Measurements from ENCODE around the gene DBP.
A peak's percentile ranks its signal among the peaks of the same experiment; 100 is the strongest.
"Not testable (repeated sequence)": the region's sequence is repeated elsewhere in the genome, so short reads cannot be mapped to it uniquely, and the experiment has no call there.

The DBP gene

GRCh38 chr19:48660852-48661710, 23.9 kb upstream of the DBP start:
- Histone ChIP-seq H3K79me1 (ENCODE audit: low read length) (no peaks in the 10 kb centered on the region), H3K4ac (ENCODE audit: low read depth, low read length) (no peak overlapping the region), H3K14ac (ENCODE audit: low read length) (no peak overlapping the region), H3K4me1 (ENCODE audit: control insufficient read depth in 1 of 2, insufficient read depth in 2 of 2, low read length in 2 of 2) (no peaks in the 10 kb centered on the region), H4K8ac (ENCODE audit: low read depth, low read length) (no peak overlapping the region), H2AFZ (ENCODE audit: insufficient read depth, low read length, poor library complexity) (no peak overlapping the region), H4K12ac (ENCODE audit: low read depth, low read length) (no peak overlapping the region), H3K79me2 (ENCODE audit: control insufficient read depth, insufficient read depth, low read length, poor library complexity) (no peaks in the 10 kb centered on the region), H4K91ac (ENCODE audit: low read depth, low read length) (no peak overlapping the region), H3K18ac (ENCODE audit: low read length) (no peak overlapping the region), H3K4me3 (ENCODE audit: low read depth, low read length) (no peak overlapping the region), H3K27me3 (ENCODE audit: insufficient read depth, low read length) (no peaks in the 10 kb centered on the region), H2BK5ac (ENCODE audit: low read depth, low read length, poor library complexity) (no peak overlapping the region), H2BK120ac (ENCODE audit: insufficient read depth, low read length, poor library complexity) (no peak overlapping the region), H3K9me3 (ENCODE audit: insufficient read depth, low read depth, low read length) (no peaks in the 10 kb centered on the region), H3K9ac (ENCODE audit: low read length) (no peak overlapping the region), H2AK5ac (ENCODE audit: low read length) (no peak overlapping the region), H3K27ac (ENCODE audit: low read depth, low read length) (no peak overlapping the region), H3K4me2 (ENCODE audit: low read length) (no peak overlapping the region), H2BK12ac (ENCODE audit: low read length) (no peak overlapping the region), H3K23ac (ENCODE audit: low read length) (no peak overlapping the region), H3K36me3 (ENCODE audit: control insufficient read depth in 1 of 2, insufficient read depth in 2 of 2, low read length in 2 of 2) (no peaks in the 10 kb centered on the region)
- no CpG with 5 or more reads among the region's 35 CpGs for WGBS (ENCODE audit: extremely low coverage, insufficient coverage, insufficient read length)
- DNase-seq = peak; percentile 63 to 78

GRCh38 chr19:48659768-48660167, 22.6 kb upstream of the DBP start:
- no peak overlapping the region for H4K91ac ChIP-seq (ENCODE audit: low read depth, low read length)
- H2BK5ac ChIP-seq (ENCODE audit: low read depth, low read length, poor library complexity) = no peak overlapping the region
- no peak overlapping the region for H3K4me2 ChIP-seq (ENCODE audit: low read length)
- no peak overlapping the region for H3K4ac ChIP-seq (ENCODE audit: low read depth, low read length)
- H3K4me1 ChIP-seq (ENCODE audit: control insufficient read depth in 1 of 2, insufficient read depth in 2 of 2, low read length in 2 of 2) = no peaks in the 10 kb centered on the region
- H3K79me1 ChIP-seq (ENCODE audit: low read length) = no peaks in the 10 kb centered on the region
- no peaks in the 10 kb centered on the region for H3K27me3 ChIP-seq (ENCODE audit: insufficient read depth, low read length)
- H2BK12ac ChIP-seq (ENCODE audit: low read length) = no peak overlapping the region
- no peak overlapping the region for H3K27ac ChIP-seq (ENCODE audit: low read depth, low read length)
- no peak overlapping the region for H3K14ac ChIP-seq (ENCODE audit: low read length)
- H4K8ac ChIP-seq (ENCODE audit: low read depth, low read length) = no peak overlapping the region
- no peak overlapping the region for H3K18ac ChIP-seq (ENCODE audit: low read length)
- H3K4me3 ChIP-seq (ENCODE audit: low read depth, low read length) = no peak overlapping the region
- H2AFZ ChIP-seq (ENCODE audit: insufficient read depth, low read length, poor library complexity) = no peak overlapping the region
- no peak overlapping the region for H4K12ac ChIP-seq (ENCODE audit: low read depth, low read length)
- no peaks in the 10 kb centered on the region for H3K79me2 ChIP-seq (ENCODE audit: control insufficient read depth, insufficient read depth, low read length, poor library complexity)
- WGBS (ENCODE audit: extremely low coverage, insufficient coverage, insufficient read length) = no CpG with 5 or more reads among the region's 5 CpGs
- H3K9ac ChIP-seq (ENCODE audit: low read length) = no peak overlapping the region
- H3K9me3 ChIP-seq (ENCODE audit: insufficient read depth, low read depth, low read length) = no peaks in the 10 kb centered on the region
- H3K36me3 ChIP-seq (ENCODE audit: control insufficient read depth in 1 of 2, insufficient read depth in 2 of 2, low read length in 2 of 2) = no peaks in the 10 kb centered on the region
- H3K23ac ChIP-seq (ENCODE audit: low read length) = no peak overlapping the region
- peak in 1 of 2 donors; percentile 19 for DNase-seq
- no peak overlapping the region for H2AK5ac ChIP-seq (ENCODE audit: low read length)
- no peak overlapping the region for H2BK120ac ChIP-seq (ENCODE audit: insufficient read depth, low read length, poor library complexity)

GRCh38 chr19:48658483-48658882, 21.3 kb upstream of the DBP start:
- Histone ChIP-seq H3K4me2 (ENCODE audit: low read length) (no peak overlapping the region), H2AK5ac (ENCODE audit: low read length) (no peak overlapping the region), H3K27me3 (ENCODE audit: insufficient read depth, low read length) (no peaks in the 10 kb centered on the region), H4K91ac (ENCODE audit: low read depth, low read length) (no peak overlapping the region), H3K9me3 (ENCODE audit: insufficient read depth, low read depth, low read length) (no peaks in the 10 kb centered on the region), H4K12ac (ENCODE audit: low read depth, low read length) (no peak overlapping the region), H2BK5ac (ENCODE audit: low read depth, low read length, poor library complexity) (no peak overlapping the region), H3K4me3 (ENCODE audit: low read depth, low read length) (no peak overlapping the region), H3K18ac (ENCODE audit: low read length) (no peak overlapping the region), H3K4ac (ENCODE audit: low read depth, low read length) (no peak overlapping the region), H3K9ac (ENCODE audit: low read length) (no peak overlapping the region), H3K79me2 (ENCODE audit: control insufficient read depth, insufficient read depth, low read length, poor library complexity) (no peaks in the 10 kb centered on the region), H3K4me1 (ENCODE audit: control insufficient read depth in 1 of 2, insufficient read depth in 2 of 2, low read length in 2 of 2) (no peaks in the 10 kb centered on the region), H3K79me1 (ENCODE audit: low read length) (no peaks in the 10 kb centered on the region), H2BK120ac (ENCODE audit: insufficient read depth, low read length, poor library complexity) (no peak overlapping the region), H2BK12ac (ENCODE audit: low read length) (no peak overlapping the region), H3K14ac (ENCODE audit: low read length) (no peak overlapping the region), H4K8ac (ENCODE audit: low read depth, low read length) (no peak overlapping the region), H3K23ac (ENCODE audit: low read length) (no peak overlapping the region), H3K27ac (ENCODE audit: low read depth, low read length) (no peak overlapping the region), H3K36me3 (ENCODE audit: control insufficient read depth in 1 of 2, insufficient read depth in 2 of 2, low read length in 2 of 2) (no peaks in the 10 kb centered on the region), H2AFZ (ENCODE audit: insufficient read depth, low read length, poor library complexity) (no peak overlapping the region)
- no peak for DNase-seq
- WGBS (ENCODE audit: extremely low coverage, insufficient coverage, insufficient read length) = no CpG with 5 or more reads among the region's 6 CpGs

- not testable (repeated sequence) for H3K79me1 ChIP-seq (ENCODE audit: low read length); H4K91ac ChIP-seq (ENCODE audit: low read depth, low read length); H3K4me1 ChIP-seq (ENCODE audit: control insufficient read depth in 1 of 2, insufficient read depth in 2 of 2, low read length in 2 of 2); H3K79me2 ChIP-seq (ENCODE audit: control insufficient read depth, insufficient read depth, low read length, poor library complexity); H3K4me2 ChIP-seq (ENCODE audit: low read length); DNase-seq; H2BK12ac ChIP-seq (ENCODE audit: low read length); H3K4me3 ChIP-seq (ENCODE audit: low read depth, low read length); H3K4ac ChIP-seq (ENCODE audit: low read depth, low read length); H3K18ac ChIP-seq (ENCODE audit: low read length); H3K14ac ChIP-seq (ENCODE audit: low read length); H3K23ac ChIP-seq (ENCODE audit: low read length); H4K12ac ChIP-seq (ENCODE audit: low read depth, low read length); H2BK120ac ChIP-seq (ENCODE audit: insufficient read depth, low read length, poor library complexity); H2AK5ac ChIP-seq (ENCODE audit: low read length); H2AFZ ChIP-seq (ENCODE audit: insufficient read depth, low read length, poor library complexity); H3K27me3 ChIP-seq (ENCODE audit: insufficient read depth, low read length); H4K8ac ChIP-seq (ENCODE audit: low read depth, low read length); H3K9me3 ChIP-seq (ENCODE audit: insufficient read depth, low read depth, low read length); H3K36me3 ChIP-seq (ENCODE audit: control insufficient read depth in 1 of 2, insufficient read depth in 2 of 2, low read length in 2 of 2); H3K9ac ChIP-seq (ENCODE audit: low read length); H2BK5ac ChIP-seq (ENCODE audit: low read depth, low read length, poor library complexity); H3K27ac ChIP-seq (ENCODE audit: low read depth, low read length)
- no CpG with 5 or more reads among the region's 5 CpGs for WGBS (ENCODE audit: extremely low coverage, insufficient coverage, insufficient read length)
These were observed 20.6 kb upstream of the DBP start for GRCh38 chr19:48657828-48658227.

All from trophoblast cell (in vitro differentiated cells and primary cell).